Kidney epithelial cell (primary cell): ENCODE results near the gene EPHA4. TPM values are rescaled to one million over a fixed set of nuclear protein-coding genes. Genes with fewer than 3 reads are reported as not detected.

Experiments used
- DNase-seq: peaks from one replicate; pipeline ENCODE4 v3.0.0-alpha.2; 2010; ENCODE audit warnings: low read depth
- H3K27me3 ChIP-seq: 2 replicates; pipeline ENCODE4 v1.6.0; 2011; ENCODE audit warnings: low read length; ENCODE audit not compliant: control insufficient read depth, insufficient read depth
- H3K36me3 ChIP-seq: 2 replicates; pipeline ENCODE4 v1.5.1; 2011; ENCODE audit warnings: low read length; ENCODE audit not compliant: control insufficient read depth, insufficient read depth
- H3K4me3 ChIP-seq: 2 replicates; pipeline ENCODE4 v1.5.1; 2011; ENCODE audit warnings: low read depth, mild to moderate bottlenecking, control low read depth, low read length
- CTCF ChIP-seq: IDR thresholded peaks from 2 replicates; pipeline ENCODE4 v1.5.1; 2011; ENCODE audit warnings: mild to moderate bottlenecking, moderate library complexity, low read length, control low read depth, inconsistent platforms; ENCODE audit not compliant: insufficient read depth, poor library complexity, severe bottlenecking
- total RNA-seq: library from RNA; depleted of rRNA; stranded (reverse); fragments of >200 nt; gene quantifications from 2 replicates; pipeline ENCODE4 v1.2.3, GENCODE V29; 2015

The EPHA4 gene
- total RNA-seq, 1 donor from 2014 or later: 6.6 TPM

- Histone ChIP-seq H3K36me3 (no peaks in the 10 kb centered on the region), H3K4me3 (no peak overlapping the region), H3K27me3 (no peaks in the 10 kb centered on the region)
- no peak for DNase-seq
- no peak for TF ChIP-seq CTCF
These were observed 179.7 kb downstream of the EPHA4 start for GRCh38 chr2:221392228-221392881.

GRCh38 chr2:221390878-221391277 is 181.2 kb downstream of the EPHA4 start:
- DNase-seq: no peak
- H3K4me3 ChIP-seq: no peak overlapping the region
- no peak for TF ChIP-seq CTCF
- H3K27me3 ChIP-seq: no peaks in the 10 kb centered on the region
- H3K36me3 ChIP-seq: no peaks in the 10 kb centered on the region

- H3K27me3 ChIP-seq: no peaks in the 10 kb centered on the region
- H3K4me3 ChIP-seq: no peak overlapping the region
- DNase-seq: no peak
- TF ChIP-seq CTCF: no peak
- H3K36me3 ChIP-seq: no peaks in the 10 kb centered on the region
These were observed 182.2 kb downstream of the EPHA4 start for GRCh38 chr2:221389904-221390303.

- no peaks in the 10 kb centered on the region for H3K36me3 ChIP-seq
These were observed 182.7 kb downstream of the EPHA4 start for GRCh38 chr2:221389421-221389820.

GRCh38 chr2:221388891-221389290 is 183.2 kb downstream of the EPHA4 start:
- TF ChIP-seq CTCF: no peak
- Histone ChIP-seq H3K27me3 (no peaks in the 10 kb centered on the region), H3K36me3 (no peaks in the 10 kb centered on the region), H3K4me3 (no peak overlapping the region)
- no peak for DNase-seq

More at GRCh38 chr2:221389421-221389820, 182.7 kb downstream of the EPHA4 start:
- no peak for DNase-seq
- H3K27me3 ChIP-seq: no peaks in the 10 kb centered on the region
- no peak for TF ChIP-seq CTCF
- H3K4me3 ChIP-seq: no peak overlapping the region

- no peaks in the 10 kb centered on the region for H3K27me3 ChIP-seq
- H3K36me3 ChIP-seq: no peaks in the 10 kb centered on the region
- no peak for DNase-seq
- no peak for TF ChIP-seq CTCF
- H3K4me3 ChIP-seq: no peak overlapping the region
These were observed 186.4 kb downstream of the EPHA4 start for GRCh38 chr2:221385716-221386115.
